Fibroblast of peridontal ligament (primary cell): Measurements from ENCODE around the gene PODNL1.
"Not testable (repeated sequence)": the region's sequence is repeated elsewhere in the genome, so short reads cannot be mapped to it uniquely, and the experiment has no call there.

Experiments used
- DNase-seq: peaks from one replicate; pipeline ENCODE4 v3.0.0-alpha.2; 2010; ENCODE audit errors: extremely low read depth

Gene PODNL1

DNA sequence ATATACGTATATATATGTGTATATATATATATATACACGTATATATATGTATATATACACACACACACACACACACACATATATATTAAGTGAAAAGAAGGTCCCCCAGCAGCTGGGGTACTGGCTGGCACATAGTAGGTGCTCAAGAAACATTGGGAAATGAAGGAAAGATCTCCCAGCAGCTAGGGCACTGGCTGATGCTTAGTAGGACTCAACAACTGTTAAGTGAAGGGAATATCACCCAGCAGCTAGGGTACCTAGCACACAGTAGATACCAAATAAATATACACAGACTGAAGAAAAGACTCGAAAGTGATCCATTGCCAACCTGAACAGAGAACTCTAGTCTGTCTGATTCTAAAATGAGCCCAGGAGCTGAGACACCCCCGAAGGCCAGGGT lies 12.2 kb downstream of the PODNL1 start:
- no peak for DNase-seq

- DNase-seq: no peak
These were observed 14.8 kb downstream of the PODNL1 start for GRCh38 chr19:13923194-13923987.

DNA sequence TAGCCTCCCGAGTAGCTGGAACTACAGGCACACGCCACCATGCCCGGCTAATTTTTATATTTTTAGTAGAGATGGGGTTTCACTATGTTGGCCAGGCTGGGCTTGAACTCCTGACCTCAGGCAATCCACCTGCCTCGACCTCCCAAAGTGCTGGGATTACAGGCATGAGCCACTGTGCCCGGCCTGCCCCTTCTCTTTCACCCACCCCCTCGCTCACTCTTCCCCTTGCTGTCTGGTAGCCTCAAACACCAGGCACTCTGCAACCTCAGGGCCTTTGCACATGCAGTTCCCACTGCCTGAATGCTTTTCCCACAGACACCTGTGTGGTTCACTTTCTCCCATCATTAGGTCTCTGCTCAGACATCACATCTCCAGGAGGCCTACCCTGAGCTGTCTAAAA lies 16.1 kb downstream of the PODNL1 start:
- DNase-seq: not testable (repeated sequence)

DNA sequence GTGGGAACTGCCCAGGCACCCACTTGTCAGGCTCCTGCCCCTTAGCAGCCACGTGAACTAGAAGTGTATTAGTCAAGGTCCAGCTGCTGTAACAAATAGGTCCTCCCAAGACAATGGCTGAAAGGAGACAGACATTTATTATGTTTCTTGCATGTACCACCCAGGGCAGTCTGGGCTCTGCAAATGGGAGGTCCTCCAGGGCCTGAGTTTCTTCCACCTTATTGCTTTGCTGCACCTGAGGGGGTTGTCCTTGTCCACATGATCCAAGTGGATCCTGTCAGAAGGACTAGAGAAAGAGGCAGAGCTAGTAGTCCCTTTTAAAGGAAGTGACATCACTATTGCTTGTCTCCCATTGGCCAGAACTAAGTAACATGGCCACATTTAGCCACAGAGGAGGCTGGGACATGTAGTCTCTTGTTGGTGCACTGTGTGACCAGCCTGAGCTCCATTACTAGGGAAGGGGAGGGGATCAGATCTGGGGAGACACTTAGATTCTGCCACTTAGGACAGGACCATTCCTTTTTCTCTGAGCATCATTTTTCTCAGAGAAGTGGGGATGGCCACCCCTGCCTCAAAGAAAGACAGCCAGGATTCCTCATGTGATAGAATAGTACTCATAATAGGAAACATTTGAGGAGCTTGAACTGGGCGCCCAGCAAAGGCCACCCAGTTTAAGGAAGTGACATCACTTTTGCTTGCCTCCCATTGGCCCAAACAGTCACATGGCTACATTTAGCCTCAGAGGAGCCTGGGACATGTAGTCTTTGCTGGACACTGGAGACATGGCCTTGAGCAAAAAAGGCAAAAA lies 17.1 kb downstream of the PODNL1 start:
- peak; percentile 43 for DNase-seq

DNA sequence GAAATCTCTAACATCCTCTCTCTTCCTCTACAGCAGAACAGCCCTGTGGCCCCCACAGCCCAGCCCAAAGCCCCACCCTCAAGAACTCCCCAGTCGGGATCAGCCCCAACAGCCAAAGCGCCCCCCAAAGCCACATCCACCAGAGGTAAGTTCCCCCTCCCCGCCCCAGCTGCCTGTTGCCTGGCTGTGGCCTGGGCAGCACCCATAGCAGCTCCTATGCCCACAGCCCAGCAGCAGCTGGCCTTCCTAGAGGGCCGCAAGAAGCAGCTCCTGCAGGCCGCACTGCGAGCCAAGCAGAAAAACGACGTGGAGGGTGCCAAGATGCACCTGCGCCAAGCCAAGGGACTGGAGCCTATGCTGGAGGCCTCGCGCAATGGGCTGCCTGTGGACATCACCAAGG lies 17.7 kb downstream of the PODNL1 start:
- no peak for DNase-seq

DNA sequence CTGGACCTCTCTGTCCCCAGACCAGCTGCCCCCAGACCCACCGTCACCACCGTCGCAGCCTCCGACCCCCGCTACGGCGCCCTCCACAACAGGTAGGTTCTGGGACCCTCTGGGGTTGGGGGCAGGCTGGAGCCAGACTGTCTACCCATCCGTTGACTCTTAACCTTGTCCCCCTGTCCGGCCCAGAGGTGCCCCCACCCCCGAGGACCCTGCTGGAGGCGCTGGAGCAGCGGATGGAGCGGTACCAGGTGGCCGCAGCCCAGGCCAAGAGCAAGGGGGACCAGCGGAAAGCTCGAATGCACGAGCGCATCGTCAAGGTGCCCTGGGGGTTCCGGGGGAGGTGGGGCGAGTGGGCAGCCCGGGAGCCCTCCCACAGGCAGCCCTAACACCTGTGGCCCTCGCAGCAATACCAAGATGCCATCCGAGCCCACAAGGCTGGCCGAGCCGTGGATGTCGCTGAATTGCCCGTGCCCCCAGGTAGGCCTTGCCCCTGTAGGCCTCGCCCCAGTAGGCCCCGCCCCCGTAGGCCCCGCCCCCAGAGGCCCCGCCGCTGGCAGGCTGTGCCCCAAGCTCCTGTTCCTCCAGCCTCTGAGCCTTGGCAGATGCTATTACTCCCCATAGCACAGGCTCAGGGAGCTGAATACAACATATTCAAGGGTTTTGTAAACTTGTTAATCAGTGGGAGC lies 19.3 kb downstream of the PODNL1 start:
- DNase-seq: no peak

DNA sequence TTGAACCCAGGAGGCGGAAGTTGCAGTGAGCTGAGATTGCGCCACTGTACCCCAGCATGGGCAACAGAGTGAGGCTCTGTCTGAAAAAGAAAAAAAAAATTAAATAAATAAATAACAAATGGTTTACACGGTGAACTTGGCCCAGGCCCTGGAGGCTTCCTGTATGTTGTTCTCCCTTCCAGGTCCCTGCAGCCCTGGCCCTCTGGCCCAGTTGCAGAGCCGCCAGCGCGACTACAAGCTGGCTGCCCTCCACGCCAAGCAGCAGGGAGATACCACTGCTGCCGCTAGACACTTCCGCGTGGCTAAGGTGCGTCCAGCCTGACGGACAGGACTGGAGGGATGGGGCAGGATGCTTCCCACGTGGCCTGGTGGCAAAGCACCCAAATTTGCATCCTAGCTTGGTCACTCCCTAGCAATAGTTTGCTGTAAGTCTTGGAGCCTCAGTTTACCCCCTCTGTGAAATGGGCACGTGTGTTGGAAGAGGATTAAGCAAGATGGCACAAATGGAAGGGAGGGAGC lies 20.3 kb downstream of the PODNL1 start:
- DNase-seq: no peak

- no peak for DNase-seq
These were observed 23.4 kb downstream of the PODNL1 start for GRCh38 chr19:13914777-13915176.

DNA sequence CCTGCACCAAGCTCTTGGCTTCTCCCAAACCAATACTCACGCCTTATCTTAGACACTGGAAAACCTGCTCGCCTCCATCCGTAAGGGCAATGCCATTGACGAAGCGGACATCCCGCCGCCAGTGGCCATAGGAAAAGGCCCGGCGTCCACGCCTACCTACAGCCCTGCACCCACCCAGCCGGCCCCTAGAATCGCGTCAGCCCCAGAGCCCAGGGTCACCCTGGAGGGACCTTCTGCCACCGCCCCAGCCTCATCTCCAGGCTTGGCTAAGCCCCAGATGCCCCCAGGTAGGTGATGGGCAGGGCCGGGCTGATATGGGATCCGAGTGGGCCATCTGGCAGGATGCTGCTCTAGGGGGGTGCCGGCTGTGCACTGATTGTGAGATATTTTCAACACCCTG lies 24.9 kb downstream of the PODNL1 start:
- no peak for DNase-seq

GRCh38 chr19:13909430-13909829 lies 28.8 kb downstream of the PODNL1 start:
- DNase-seq: no peak

- DNase-seq: no peak
These were observed 29.5 kb downstream of the PODNL1 start for GRCh38 chr19:13908674-13909073.

DNA sequence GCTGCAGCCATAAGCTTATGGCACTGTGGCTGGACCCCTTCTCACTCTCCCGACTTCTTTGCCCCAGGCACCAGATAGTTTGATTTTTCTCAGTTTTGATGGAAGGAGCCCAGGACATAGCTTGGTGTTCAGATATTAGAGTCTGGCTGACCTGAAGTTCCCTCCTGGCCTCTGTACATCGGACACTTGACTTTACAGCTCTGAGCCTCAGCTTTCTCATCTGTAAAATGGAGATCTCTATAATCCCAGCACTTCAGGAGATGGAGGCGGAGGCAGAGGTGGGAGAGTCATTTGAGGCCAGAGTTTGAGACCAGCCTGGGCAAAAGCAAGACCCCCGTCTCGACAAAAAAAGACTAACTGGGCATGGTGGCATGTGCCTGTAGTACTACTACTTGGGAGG lies 31.3 kb downstream of the PODNL1 start:
- no peak for DNase-seq

DNA sequence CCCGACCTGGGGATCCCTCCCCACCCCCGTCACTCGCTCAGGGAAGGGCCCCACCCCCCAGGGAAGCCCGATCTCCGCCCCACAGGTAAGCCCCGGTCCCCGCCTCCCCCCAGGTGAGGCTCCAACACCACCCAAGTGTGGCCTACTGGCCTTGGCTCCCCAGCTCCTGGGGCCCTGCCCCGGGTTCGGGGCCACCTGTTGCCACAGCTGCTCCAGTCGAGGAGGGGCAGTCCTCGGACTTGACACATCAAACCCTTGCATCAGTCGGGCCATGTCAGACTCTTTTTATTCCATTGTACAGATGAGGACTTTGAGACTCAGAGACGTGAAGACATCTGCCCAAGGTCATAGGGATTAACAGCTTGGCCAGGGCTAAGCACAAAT lies 31.7 kb downstream of the PODNL1 start:
- peak; percentile 8 for DNase-seq

- DNase-seq: peak; percentile 69
These were observed 32.3 kb downstream of the PODNL1 start, which contains the start of the genes BRME1 and CC2D1A for GRCh38 chr19:13905634-13906520. BRME1 (minus strand) TSS chr19:13906117; CDS start chr19:13904892, 1,225 bp downstream. CC2D1A (plus strand) TSS chr19:13906201; CDS start chr19:13906442, 241 bp downstream.

DNA sequence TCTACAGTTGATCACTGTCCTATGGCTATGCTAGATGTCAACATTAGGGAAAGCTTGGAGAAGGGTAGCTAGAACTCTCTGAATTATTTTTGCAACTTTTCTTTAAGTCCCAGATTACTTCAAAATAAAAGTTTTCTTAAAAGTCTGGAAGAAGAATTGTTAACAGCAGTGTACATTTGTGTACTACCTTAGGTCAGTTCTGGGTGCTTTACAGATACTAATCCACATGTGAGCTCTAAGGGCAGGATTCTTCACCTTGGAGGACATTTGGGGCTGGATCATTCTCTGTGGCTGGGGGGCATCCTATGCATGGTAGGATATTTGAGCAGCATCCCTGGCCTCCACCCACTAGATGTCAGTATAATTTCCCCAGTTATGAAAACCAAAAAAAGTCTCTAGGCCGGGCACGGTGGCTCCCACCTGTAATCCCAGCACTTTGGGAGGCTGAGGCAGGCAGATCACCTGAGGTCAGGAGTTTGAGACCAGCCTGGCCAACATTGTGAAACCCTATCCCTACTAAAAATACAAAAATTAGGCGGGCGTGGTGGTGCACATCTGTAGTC lies 35.1 kb downstream of the PODNL1 start:
- DNase-seq: no peak

DNA sequence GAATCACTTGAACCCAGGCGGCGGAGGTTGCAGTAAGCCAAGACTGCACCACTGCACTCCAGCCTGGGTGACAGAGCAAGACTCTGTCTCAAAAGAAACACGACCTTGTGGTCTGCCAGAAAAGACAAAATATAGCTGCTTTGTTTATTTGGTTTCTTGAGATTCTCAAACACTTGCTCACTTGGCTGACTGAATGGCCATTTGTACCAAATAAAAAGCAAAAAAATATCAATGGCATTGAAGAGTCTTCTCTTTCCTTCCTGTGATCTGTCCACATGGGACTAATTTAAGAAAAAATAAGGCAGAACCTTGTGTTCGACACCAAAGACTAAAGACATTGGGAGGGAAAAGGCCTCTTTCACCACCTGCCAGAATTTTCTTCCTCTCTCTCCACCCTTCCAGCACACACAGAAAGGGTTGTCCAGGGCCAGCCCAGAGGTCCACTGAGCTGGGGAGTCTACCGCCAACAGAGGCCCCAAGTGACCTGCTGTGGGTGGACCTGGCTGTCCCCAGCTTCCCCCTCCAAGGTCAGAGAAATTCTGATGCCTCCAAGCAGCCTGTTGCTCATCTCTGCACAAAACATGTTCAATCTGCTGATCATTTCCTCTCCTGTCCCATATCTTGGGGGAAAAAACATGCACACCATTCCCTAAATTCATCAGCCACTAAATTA lies 38.2 kb downstream of the PODNL1 start:
- DNase-seq: peak; percentile 23

- no peak for DNase-seq
These were observed 38.8 kb downstream of the PODNL1 start for GRCh38 chr19:13899393-13899792.

DNA sequence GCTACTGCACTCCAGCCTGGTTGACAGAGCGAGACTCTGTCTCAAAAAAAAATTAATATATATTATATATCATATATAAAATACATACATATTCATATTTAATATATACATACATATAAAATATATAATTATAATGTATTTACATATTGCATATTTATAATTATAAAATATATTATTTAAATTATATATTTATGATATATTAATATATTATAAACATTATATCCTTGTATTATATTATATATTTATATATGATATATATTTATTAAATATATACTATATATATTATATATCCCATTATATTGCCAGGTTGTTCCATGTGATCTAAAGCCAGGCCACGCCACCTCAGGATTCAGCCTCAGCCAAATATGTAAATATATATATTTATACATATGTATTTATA lies 42.0 kb downstream of the PODNL1 start:
- DNase-seq: no peak

GRCh38 chr19:13894552-13894951 lies 43.7 kb downstream of the PODNL1 start:
- DNase-seq: no peak

- no peak for DNase-seq
These were observed 45.3 kb downstream of the PODNL1 start for GRCh38 chr19:13892870-13893269.
